NCI-H524 (cell line): ENCODE data around the gene FGF11.

Source experiments
- DNase-seq, 2 experiments: peaks; one replicate each; lab custom pipeline; 2025; lab: John Stamatoyannopoulos, UW

FGF11 gene

GRCh38 chr17:7431231-7431630, 8.1 kb upstream of the FGF11 start:
- no peak for DNase-seq

DNA sequence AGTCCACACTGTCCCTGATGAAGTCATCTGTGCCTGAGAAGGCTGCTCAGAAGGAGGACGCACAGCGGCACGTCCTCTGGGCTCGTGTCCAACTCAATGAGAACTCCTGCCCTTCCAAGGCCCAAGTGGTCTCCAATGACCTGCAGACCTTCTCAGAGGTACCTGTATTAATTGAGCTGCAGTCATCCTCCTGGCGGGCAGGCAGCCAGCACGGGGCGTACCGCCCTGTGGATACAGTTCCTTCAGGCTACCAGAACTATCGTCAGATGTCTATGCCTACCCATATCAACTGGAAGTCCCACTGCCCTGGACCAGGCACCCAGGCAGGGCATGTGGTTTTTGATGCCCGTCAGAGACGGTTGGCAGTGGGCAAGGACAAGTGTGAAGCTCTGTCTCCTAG, 7.0 kb upstream of the FGF11 start:
- no peak for DNase-seq

DNA sequence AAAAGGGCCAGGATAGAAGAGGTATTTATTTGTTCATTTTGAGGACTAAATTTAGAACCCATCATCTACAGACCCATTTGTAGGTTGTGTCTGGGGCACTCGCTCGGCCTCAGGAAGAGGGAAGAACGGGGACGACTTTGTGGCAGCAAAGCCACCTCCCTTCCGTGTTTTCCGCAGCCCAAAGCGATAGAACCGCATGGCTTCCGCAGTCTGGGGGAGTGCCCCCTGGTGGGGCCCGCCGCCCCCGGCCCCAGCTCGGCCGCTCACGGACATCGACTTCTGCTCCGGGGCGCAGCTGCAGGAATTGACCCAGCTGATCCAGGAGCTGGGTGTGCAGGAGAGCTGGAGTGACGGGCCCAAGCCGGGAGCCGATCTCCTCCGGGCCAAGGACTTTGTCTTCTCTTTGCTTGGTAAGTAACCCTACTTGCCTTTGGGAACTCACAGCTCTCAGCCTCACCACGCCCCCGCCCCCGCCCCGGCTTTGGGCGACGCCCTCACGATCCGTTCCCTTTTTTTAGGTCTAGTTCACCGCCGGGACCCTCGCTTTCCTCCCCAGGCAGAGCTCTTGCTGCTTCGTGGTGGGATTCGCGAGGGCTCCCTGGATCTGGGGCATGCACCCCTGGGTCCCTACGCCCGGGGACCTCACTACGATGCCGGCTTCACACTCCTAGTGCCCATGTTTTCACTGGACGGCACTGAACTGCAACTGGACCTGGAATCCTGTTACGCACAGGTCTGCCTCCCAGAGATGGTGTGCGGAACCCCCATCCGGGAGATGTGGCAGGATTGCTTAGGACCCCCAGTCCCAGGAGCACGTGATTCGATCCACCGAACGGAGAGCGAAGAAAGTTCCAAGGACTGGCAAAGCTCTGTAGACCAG, 3.4 kb upstream of the FGF11 start:
- DNase-seq = no peak

DNA sequence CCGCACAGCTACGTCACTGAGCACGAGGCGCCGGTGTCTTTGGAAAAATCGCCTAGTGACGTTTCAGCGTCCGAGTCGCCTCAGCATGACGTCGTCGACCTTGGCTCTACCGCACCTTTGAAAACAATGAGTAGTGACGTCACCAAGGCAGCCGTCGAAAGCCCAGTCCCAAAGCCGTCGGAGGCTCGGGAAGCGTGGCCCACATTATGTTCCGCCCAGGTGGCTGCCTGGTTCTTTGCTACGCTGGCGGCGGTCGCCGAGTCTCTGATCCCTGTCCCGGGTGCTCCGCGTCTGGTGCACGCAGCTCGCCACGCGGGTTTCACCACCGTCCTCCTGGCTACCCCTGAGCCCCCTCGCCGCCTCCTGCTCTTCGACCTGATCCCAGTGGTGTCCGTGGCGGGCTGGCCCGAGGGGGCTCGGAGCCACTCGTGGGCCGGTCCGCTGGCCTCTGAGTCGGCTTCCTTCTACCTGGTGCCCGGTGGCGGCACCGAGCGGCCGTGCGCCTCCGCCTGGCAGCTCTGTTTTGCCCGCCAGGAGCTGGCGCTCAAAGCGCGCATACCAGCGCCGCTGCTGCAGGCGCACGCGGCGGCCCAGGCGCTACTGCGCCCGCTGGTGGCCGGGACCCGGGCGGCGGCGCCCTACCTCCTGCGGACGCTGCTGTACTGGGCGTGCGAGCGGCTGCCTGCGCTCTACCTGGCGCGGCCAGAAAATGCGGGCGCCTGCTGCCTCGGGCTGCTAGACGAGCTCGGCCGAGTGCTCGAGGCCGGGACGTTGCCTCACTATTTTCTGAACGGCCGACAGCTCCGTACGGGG, 2.5 kb upstream of the FGF11 start:
- DNase-seq = peak in 1 of 2 experiments; percentile 70

DNA sequence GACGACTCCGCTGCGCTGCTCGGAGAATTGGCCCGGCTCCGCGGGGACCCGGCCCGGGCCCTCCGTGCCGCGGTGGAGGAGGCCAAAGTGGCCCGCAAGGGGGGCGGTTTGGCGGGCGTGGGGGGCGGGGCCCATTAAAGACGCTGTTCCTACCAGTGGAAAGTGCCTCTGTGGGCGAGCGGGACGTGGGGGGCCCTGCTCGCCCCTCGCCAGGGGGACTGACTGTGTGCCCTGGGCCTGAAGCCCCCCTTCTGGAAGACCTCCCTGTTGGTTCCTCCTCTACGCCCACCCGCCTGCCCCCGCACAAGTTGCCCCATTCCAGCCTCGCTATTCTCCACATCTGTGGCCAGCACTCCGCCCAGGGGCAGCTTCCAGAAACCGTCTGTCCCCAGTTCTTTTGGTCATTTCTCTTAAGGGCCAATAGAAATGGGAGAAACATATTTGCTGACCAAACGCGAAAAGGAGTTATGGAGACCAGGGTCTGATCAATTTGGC, 1.9 kb upstream of the FGF11 start:
- DNase-seq = no peak

DNA sequence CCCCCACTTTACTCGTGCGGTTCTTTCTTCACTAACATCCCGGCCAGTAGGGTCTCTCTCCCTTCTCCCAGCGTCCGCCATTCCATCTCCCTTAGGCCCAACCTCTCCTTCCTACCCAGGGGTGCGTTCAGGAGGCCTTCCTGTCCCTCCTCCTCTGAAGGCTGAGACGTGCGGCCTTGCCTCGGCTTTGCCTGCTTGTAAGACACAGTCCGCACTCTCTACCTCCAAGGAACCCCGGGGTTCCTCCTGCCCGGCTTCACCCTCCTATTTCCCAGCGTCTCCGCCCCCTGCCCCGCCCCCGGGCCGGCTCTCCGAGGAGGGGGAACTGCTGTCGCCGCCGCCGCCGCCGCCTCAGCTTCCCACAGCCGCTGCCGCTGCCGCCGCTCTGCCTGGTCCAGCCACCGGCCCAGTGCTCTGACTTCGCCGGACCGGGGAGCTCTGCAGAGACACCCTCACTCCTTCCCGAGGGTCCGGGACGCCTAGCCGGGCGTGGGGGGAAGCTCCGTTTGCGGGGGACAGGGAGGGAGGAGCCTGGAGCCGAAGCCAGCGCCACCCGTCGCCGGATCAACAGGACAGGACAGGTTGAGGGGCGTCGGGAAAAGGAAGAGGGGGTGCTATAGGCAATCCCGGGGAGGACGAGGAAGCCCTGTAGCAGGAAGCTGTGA, 1.2 kb upstream of the FGF11 start:
- no peak for DNase-seq

DNA sequence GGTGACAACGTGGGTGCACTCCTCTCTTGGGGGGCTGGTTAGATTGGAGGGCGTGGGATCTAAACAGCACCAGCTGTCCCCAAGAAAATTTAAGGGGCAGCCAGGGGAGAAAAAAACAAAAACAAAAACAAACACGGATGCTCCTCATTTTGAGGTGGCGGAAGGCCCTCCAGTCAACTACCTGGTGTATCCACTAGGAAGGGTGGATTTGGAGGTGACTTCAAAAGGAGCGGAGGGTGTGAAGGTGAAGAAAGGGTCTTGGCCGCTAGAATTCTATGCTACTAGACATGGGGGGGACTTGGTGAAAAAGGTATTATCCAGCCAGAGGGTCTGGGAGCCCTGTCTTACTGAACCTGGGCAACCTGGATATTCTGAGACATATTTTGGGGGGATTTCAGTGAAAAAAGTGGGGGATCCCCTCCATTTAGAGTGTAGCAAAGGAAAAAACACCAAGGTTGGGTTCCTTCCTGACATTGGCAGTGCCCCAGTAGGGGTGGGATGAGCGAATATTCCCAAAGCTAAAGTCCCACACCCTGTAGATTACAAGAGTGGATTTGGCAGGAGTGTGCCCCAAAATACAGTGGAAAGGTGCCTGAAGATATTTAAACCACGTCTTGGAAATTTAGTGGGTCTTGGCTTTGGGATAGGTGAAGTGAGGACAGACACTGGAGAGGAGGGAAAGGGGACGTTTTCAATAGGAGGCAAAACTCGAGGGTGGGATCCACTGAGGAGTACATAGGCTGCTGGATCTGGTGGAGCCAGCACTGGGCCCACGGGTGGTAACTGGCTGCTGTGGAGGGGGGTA, 454 bp upstream of the FGF11 start:
- no peak for DNase-seq

GRCh38 chr17:7440113-7440833, 961 bp downstream of the FGF11 start:
- peak in 1 of 2 experiments; percentile 37 for DNase-seq

DNA sequence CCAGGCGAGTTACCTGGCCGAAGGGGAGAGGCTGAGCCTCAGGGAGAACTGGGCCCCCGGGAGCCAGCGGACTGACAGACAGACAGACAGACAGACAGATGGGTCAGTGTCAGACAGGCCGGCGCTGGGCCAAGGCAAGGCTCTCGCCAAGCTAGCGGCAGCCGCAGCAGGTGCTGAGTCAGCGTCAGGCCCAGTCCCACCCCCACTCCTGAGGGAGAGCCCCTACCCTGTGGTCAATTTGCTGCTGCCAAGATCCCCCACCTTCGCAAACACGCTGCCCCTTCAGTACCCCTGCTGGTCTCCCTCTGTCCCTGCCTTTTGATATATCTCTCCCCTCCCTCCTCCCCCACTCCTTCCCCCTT, 1.5 kb downstream of the FGF11 start:
- peak in 1 of 2 experiments; percentile 35 for DNase-seq

DNA sequence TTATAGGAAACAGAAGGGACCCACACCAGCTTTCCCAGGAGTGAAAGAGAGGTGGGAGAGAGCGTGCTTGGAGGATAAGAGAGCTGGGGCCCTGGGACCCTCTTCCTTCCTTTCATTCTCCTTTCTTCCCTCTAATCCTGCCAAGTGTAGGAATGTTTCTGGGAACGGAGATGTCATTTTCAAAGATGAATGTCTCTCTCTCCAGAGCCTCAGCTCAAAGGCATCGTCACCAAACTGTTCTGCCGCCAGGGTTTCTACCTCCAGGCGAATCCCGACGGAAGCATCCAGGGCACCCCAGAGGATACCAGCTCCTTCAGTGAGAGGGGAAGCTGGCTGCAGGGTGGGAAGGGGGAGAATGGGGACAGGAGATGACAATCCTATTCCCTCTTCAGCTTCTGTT, 2.0 kb downstream of the FGF11 start:
- no peak for DNase-seq

- no peak for DNase-seq
Observed at GRCh38 chr17:7442142-7442541, 2.8 kb downstream of the FGF11 start.

GRCh38 chr17:7443499-7444485, 4.5 kb downstream of the FGF11 start:
- no peak for DNase-seq

GRCh38 chr17:7444682-7445618, 5.6 kb downstream of the FGF11 start, which contains the start of gene CHRNB1:
TSS of gene CHRNB1 (plus strand) at chr17:7445061. CDS start at chr17:7445128, 67 bp downstream.
- DNase-seq = peak; percentile 72 to 85

GRCh38 chr17:7445619-7445968, 6.3 kb downstream of the FGF11 start:
- no peak for DNase-seq

GRCh38 chr17:7448461-7448860, 9.1 kb downstream of the FGF11 start:
- DNase-seq = no peak

GRCh38 chr17:7459961-7460545, 20.7 kb downstream of the FGF11 start:
- no peak for DNase-seq

- no peak for DNase-seq
Observed at GRCh38 chr17:7460850-7461660, 21.7 kb downstream of the FGF11 start.
